Esophagus muscularis mucosa (tissue), 3 donors: Measurements from ENCODE around the gene P2RX7.
A peak's percentile ranks its signal among the peaks of the same experiment; 100 is the strongest.

Experiments
- CTCF ChIP-seq, 3 experiments: fragments of 200-600 bp in 2 of 3; fragments of 450-650 bp in 1 of 3; sonication (generic) in 2 of 3; IDR thresholded peaks; one replicate each; pipeline ENCODE4 v1.5.1; 2017 to 2019; ENCODE audit warnings: antibody characterized with exemption in 3 of 3, mild to moderate bottlenecking in 2 of 3, moderate library complexity in 1 of 3
- POLR2AphosphoS5 ChIP-seq, 2 donors: sonication (generic); formaldehyde crosslinking; IDR thresholded peaks; one replicate each; pipeline ENCODE4 v1.6.1; 2017; ENCODE audit warnings: antibody characterized with exemption in 2 of 2

- TF ChIP-seq CTCF (IDR thresholded peaks at IDR 0.05) (no peak), POLR2AphosphoS5 (IDR thresholded peaks at IDR 0.05) (peak; percentile 29 to 33)
These were observed 3.5 kb upstream of the P2RX7 start for GRCh38 chr12:121128908-121129810.
